CD4-positive, alpha-beta memory T cell (primary cell): ENCODE results near the gene OR6J1. TPM values are rescaled to one million over a fixed set of nuclear protein-coding genes. Genes with fewer than 3 reads are reported as not detected.
"Not testable (repeated sequence)": the region's sequence is repeated elsewhere in the genome, so short reads cannot be mapped to it uniquely, and the experiment has no call there.

Experiments used
- CTCF ChIA-PET: fragments of 350-600 bp; sonication (Branson Sonifier 250); formaldehyde crosslinking; loops from one replicate; lab custom pipeline; 2021; ENCODE audit warnings: inconsistent platforms; ENCODE audit not compliant: partially characterized antibody; lab: Charles Lee
- POLR2A ChIA-PET: fragments of 350-600 bp; sonication (Branson Sonifier 250); formaldehyde crosslinking; loops from one replicate; lab custom pipeline; 2021; ENCODE audit not compliant: partially characterized antibody; lab: Charles Lee
- DNase-seq, 5 donors: peaks; one replicate each; pipeline versions ENCODE4 v3.0.0 to v3.0.0-alpha.2; 2020 to 2022; ENCODE audit warnings: mixed read lengths in 1 of 5
- H3K27ac ChIP-seq: one replicate; pipeline ENCODE4 v1.7.0; 2013; ENCODE audit warnings: low read depth, low read length
- H3K27me3 ChIP-seq: 2 replicates; pipeline ENCODE4 v1.7.0; 2013; ENCODE audit warnings: mild to moderate bottlenecking, low read length, moderate library complexity; ENCODE audit not compliant: insufficient read depth
- H3K36me3 ChIP-seq: 2 replicates; pipeline ENCODE4 v1.7.0; 2013; ENCODE audit warnings: mild to moderate bottlenecking, low read length, moderate library complexity; ENCODE audit not compliant: insufficient read depth
- H3K4me1 ChIP-seq: 2 replicates; pipeline ENCODE4 v1.7.0; 2013; ENCODE audit warnings: mild to moderate bottlenecking, low read length, moderate library complexity; ENCODE audit not compliant: insufficient read depth
- H3K4me3 ChIP-seq, 2 donors: one replicate each; pipeline ENCODE4 v1.7.0; 2013; ENCODE audit warnings: low read length in 2 of 2, mild to moderate bottlenecking in 1 of 2
- H3K9me3 ChIP-seq, 2 donors: one replicate each; pipeline ENCODE4 v1.7.0; 2013; ENCODE audit warnings: low read length in 2 of 2, control low read depth in 1 of 2; ENCODE audit not compliant: control insufficient read depth in 1 of 2
- H3K27ac Mint-ChIP-seq, 7 donors: one replicate each; pipeline ENCODE4 v1.8.0; 2020 to 2021; ENCODE audit warnings: mixed read lengths in 7 of 7, mild to moderate bottlenecking in 6 of 7, inconsistent platforms in 3 of 7, moderate library complexity in 3 of 7
- H3K27me3 Mint-ChIP-seq, 2 donors: one replicate each; pipeline ENCODE4 v1.8.0; 2020 to 2021; ENCODE audit warnings: mixed read lengths in 2 of 2
- H3K36me3 Mint-ChIP-seq, 2 donors: one replicate each; pipeline ENCODE4 v1.8.0; 2020 to 2021; ENCODE audit warnings: mixed read lengths in 2 of 2, inconsistent platforms in 1 of 2, mild to moderate bottlenecking in 1 of 2
- H3K4me1 Mint-ChIP-seq, 4 donors: one replicate each; pipeline ENCODE4 v1.8.0; 2020 to 2021; ENCODE audit warnings: mixed read lengths in 4 of 4, mild to moderate bottlenecking in 1 of 4
- H3K4me3 Mint-ChIP-seq, 8 donors: one replicate each; pipeline ENCODE4 v1.8.0; 2020 to 2021; ENCODE audit warnings: mixed read lengths in 8 of 8, mild to moderate bottlenecking in 7 of 8, moderate library complexity in 6 of 8, inconsistent platforms in 3 of 8
- H3K9me3 Mint-ChIP-seq, 8 donors: one replicate each; pipeline ENCODE4 v1.8.0; 2020 to 2021; ENCODE audit warnings: mixed read lengths in 8 of 8, mild to moderate bottlenecking in 5 of 8, inconsistent platforms in 3 of 8, moderate library complexity in 1 of 8
- intact Hi-C: fragments of 100-400 bp; cut with micrococcal nuclease; formaldehyde crosslinking; loops from one replicate; pipeline ENCODE4 v1.15.1; 2023
- polyA plus RNA-seq, 2 donors: library from polyadenylated mRNA; unstranded; fragments of 300-500 nt; fragmentation: Illumina TruSeq; gene quantifications; one replicate each; pipeline ENCODE4 v1.2.3, GENCODE V29; 2021
- total RNA-seq, 2 experiments: library from RNA; stranded (reverse); gene quantifications; one replicate each; pipeline ENCODE4 v1.2.3, GENCODE V29; 2021

The OR6J1 gene
- total and polyA plus RNA-seq, 4 experiments from 2014 or later = not detected

DNA sequence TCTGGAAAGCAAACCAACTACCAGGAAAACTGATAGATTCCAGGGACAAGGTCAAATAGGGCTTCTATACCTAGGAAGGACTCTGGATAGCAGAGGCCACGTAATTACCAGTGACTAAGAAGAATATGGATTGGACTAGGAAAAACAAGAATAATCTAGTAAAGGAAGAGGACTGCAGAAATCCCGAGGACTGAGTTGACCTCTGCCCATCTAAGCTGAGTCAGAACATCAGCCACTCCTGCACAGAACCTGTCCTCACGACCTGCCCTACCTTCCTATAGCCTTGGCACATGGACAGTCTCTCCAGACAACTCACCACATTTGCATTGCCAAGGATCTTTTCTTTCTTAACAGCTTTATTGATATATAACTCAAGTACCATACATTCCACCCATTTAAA lies 2.3 kb downstream of the OR6J1 start:
- Histone ChIP-seq H3K27me3 (no peaks in the 10 kb centered on the region), H3K36me3 (no peaks in the 10 kb centered on the region), H3K27ac (no peak overlapping the region), H3K4me3 (no peak overlapping the region), H3K4me1 (no peaks in the 10 kb centered on the region), H3K9me3 (no peaks in the 10 kb centered on the region)
- CTCF ChIA-PET = interaction anchor here (0.6 to 1.8 kb wide), 6 partner anchors 11 to 85 kb away, joined by 3 to 12 read pairs (median 4); partner anchors contain the start of gene DAD1
- DNase-seq = no peak
- Mint-ChIP-seq H3K9me3 (no peaks in the 10 kb centered on the region), H3K36me3 (no peaks in the 10 kb centered on the region), H3K27ac (no peak overlapping the region), H3K4me1 (peaks cover 4 to 8% (median 6%) of the 10 kb centered on the region in 4 donors), H3K27me3 (no peaks in the 10 kb centered on the region), H3K4me3 (no peak overlapping the region)
- POLR2A ChIA-PET = no interaction called here
- intact Hi-C loops = no loop called here

DNA sequence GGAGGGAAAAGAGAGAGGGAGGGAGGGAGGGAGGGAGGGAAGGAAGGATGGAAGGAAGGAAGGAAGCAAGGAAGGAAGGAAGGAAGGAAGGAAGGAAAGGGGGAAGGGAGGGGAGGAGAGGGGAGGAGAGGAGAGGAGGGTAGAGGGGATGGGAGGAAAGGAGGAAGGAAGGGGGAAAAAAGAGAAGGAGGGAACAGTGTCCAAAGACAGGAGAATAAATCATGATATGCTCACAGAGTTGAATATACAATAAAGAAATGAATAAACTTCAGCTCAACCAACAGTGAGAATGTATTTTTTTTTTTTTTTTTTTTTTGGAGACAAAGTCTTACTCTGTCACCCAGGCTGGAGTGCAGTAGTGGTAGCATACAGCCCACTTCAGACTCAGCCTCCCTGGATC lies 4.0 kb downstream of the OR6J1 start:
- Histone ChIP-seq H3K36me3 (no peaks in the 10 kb centered on the region), H3K4me1 (no peaks in the 10 kb centered on the region), H3K9me3 (no peaks in the 10 kb centered on the region), H3K27me3 (no peaks in the 10 kb centered on the region), H3K4me3 (no peak overlapping the region), H3K27ac (no peak overlapping the region)
- no peaks in the 10 kb centered on the region for H3K9me3 Mint-ChIP-seq
- H3K27ac Mint-ChIP-seq = no peak overlapping the region
- intact Hi-C loops = no loop called here
- H3K4me1 Mint-ChIP-seq = peaks cover 4 to 8% (median 6%) of the 10 kb centered on the region in 4 donors
- ChIA-PET POLR2A (no interaction called here), CTCF (no interaction called here)
- no peak overlapping the region for H3K4me3 Mint-ChIP-seq
- H3K36me3 Mint-ChIP-seq = no peaks in the 10 kb centered on the region
- DNase-seq = no peak
- H3K27me3 Mint-ChIP-seq = no peaks in the 10 kb centered on the region

GRCh38 chr14:22635980-22636379 lies 8.2 kb downstream of the OR6J1 start:
- intact Hi-C loops, POLR2A ChIA-PET, H3K27ac Mint-ChIP-seq, H3K36me3 Mint-ChIP-seq, H3K4me1 ChIP-seq, H3K4me3 ChIP-seq, DNase-seq, H3K4me3 Mint-ChIP-seq, H3K9me3 ChIP-seq, H3K27ac ChIP-seq, H3K4me1 Mint-ChIP-seq, H3K36me3 ChIP-seq, H3K27me3 Mint-ChIP-seq, CTCF ChIA-PET, H3K27me3 ChIP-seq, H3K9me3 Mint-ChIP-seq: not testable (repeated sequence)

DNA sequence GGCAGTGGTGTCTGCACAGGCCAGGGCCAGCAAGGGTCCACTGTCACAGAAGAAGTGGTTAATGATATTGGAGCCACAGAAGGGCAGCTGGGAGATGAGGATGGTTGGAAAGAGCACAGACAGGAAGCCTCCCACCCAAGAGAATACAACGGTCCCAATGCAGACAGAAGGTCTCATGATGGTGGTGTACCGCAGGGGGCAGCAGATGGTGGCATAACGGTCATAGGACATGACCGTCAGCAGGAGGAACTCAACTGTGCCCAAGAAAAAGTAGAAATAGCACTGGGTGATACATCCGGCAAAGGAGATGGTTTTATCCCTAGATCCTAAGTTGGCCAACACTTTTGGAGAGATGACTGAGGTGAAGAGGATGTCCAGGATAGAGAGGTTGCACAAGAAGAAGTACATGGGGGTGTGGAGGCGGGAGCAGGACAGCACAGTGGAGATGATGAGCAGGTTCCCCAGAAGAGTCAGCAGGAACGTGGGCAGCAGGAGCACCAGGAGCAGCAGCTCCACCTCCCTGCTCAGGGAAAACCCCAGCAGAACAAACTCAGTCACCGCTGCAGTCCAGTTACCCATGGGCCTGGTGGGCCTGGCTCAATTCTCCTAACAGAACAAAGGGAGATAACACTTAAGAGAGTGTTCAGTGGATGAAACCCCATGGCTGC lies 9.8 kb downstream of the OR6J1 start:
- H3K9me3 Mint-ChIP-seq = peaks cover 0 to 22% (median 14%) of the 10 kb centered on the region in 8 donors
- ChIA-PET CTCF (interaction anchor here (0.6 kb wide), 1 partner anchor 218 kb away, joined by 3 read pairs; no protein-coding TSS in a partner anchor), POLR2A (no interaction called here)
- H3K36me3 Mint-ChIP-seq = peaks cover 1 to 8% of the 10 kb centered on the region in 2 donors
- no peaks in the 10 kb centered on the region for H3K9me3 ChIP-seq
- intact Hi-C loops = no loop called here
- H3K4me1 ChIP-seq = no peaks in the 10 kb centered on the region
- H3K27me3 Mint-ChIP-seq = peaks cover 5 to 6% of the 10 kb centered on the region in 2 donors
- H3K27me3 ChIP-seq = no peaks in the 10 kb centered on the region
- no peak for DNase-seq
- H3K4me3 Mint-ChIP-seq = no peak overlapping the region
- no peak overlapping the region for H3K27ac Mint-ChIP-seq
- no peaks in the 10 kb centered on the region for H3K36me3 ChIP-seq
- H3K4me3 ChIP-seq = no peak overlapping the region
- no peaks in the 10 kb centered on the region for H3K4me1 Mint-ChIP-seq
- no peak overlapping the region for H3K27ac ChIP-seq

- H3K4me3 ChIP-seq = no peak overlapping the region
- DNase-seq = no peak
- intact Hi-C loops = no loop called here
- H3K36me3 Mint-ChIP-seq = peaks cover 1 to 8% of the 10 kb centered on the region in 2 donors
- no peaks in the 10 kb centered on the region for H3K27me3 ChIP-seq
- no peaks in the 10 kb centered on the region for H3K9me3 ChIP-seq
- peaks cover 6 to 13% of the 10 kb centered on the region in 2 donors for H3K27me3 Mint-ChIP-seq
- POLR2A ChIA-PET = no interaction called here
- no peak overlapping the region for H3K4me3 Mint-ChIP-seq
- CTCF ChIA-PET = interaction anchor here (1.1 kb wide), 1 partner anchor 12 kb away, joined by 3 read pairs; no protein-coding TSS in a partner anchor
- H3K9me3 Mint-ChIP-seq = peaks cover 0 to 24% (median 14%) of the 10 kb centered on the region in 8 donors
- no peak overlapping the region for H3K27ac ChIP-seq
- no peaks in the 10 kb centered on the region for H3K4me1 Mint-ChIP-seq
- no peaks in the 10 kb centered on the region for H3K4me1 ChIP-seq
- no peaks in the 10 kb centered on the region for H3K36me3 ChIP-seq
- no peak overlapping the region for H3K27ac Mint-ChIP-seq
Observed at GRCh38 chr14:22630486-22630885, 13.7 kb downstream of the OR6J1 start.

DNA sequence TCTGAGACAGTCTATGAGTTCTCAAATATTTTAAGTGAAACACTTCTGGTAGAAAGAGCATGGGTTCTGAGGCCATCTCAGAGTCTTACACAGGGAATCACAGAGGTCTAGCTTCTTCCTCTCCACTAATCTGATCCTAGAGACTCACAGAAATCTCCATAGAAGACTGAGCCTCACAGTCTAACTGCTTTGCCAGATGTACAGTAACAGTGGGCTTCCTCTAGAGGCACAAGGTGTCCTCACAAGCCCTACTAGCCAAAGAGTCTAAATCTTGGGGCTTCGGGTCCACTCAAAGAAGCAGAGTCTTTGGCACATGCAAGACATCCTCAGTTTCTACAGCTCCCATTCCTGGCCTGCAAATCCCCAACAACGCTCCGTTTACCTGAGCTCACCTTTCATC lies 14.1 kb downstream of the OR6J1 start:
- no peak overlapping the region for H3K27ac Mint-ChIP-seq
- H3K4me3 ChIP-seq = no peak overlapping the region
- no peaks in the 10 kb centered on the region for H3K4me1 Mint-ChIP-seq
- H3K27me3 Mint-ChIP-seq = peaks cover 6 to 13% of the 10 kb centered on the region in 2 donors
- H3K9me3 Mint-ChIP-seq = peaks cover 0 to 24% (median 14%) of the 10 kb centered on the region in 8 donors
- intact Hi-C loops = no loop called here
- no peaks in the 10 kb centered on the region for H3K36me3 ChIP-seq
- H3K36me3 Mint-ChIP-seq = peaks cover 1 to 8% of the 10 kb centered on the region in 2 donors
- POLR2A ChIA-PET = no interaction called here
- no peak overlapping the region for H3K27ac ChIP-seq
- no peaks in the 10 kb centered on the region for H3K27me3 ChIP-seq
- no peak overlapping the region for H3K4me3 Mint-ChIP-seq
- no peaks in the 10 kb centered on the region for H3K4me1 ChIP-seq
- CTCF ChIA-PET = interaction anchor here (1.1 kb wide), 1 partner anchor 12 kb away, joined by 3 read pairs; no protein-coding TSS in a partner anchor
- DNase-seq = no peak
- H3K9me3 ChIP-seq = no peaks in the 10 kb centered on the region

DNA sequence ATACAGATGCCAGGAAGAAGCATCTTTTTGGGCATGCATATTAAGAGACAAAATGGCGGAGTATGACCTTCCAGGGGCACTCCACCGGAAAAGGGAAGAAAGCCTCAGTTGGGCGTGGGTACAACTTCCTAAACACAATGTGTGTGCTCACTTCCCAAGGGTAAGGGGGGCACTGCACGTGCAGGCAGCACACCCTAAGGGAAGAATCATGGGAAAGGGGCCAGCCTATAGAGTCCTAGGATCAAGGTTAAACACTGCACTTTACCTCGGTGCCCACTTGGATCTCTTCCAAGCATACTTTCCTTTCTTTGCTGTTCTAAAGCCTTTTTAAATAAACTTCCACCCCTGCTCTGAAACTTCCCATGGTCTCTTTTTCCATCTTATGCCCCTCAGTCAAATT lies 14.8 kb downstream of the OR6J1 start:
- Histone ChIP-seq H3K36me3 (no peaks in the 10 kb centered on the region), H3K27me3 (no peaks in the 10 kb centered on the region), H3K4me1 (no peaks in the 10 kb centered on the region), H3K27ac (no peak overlapping the region), H3K9me3 (no peaks in the 10 kb centered on the region), H3K4me3 (no peak overlapping the region)
- ChIA-PET CTCF (no interaction called here), POLR2A (no interaction called here)
- Mint-ChIP-seq H3K4me1 (no peaks in the 10 kb centered on the region), H3K27ac (no peak overlapping the region), H3K36me3 (peaks cover 1 to 8% of the 10 kb centered on the region in 2 donors), H3K27me3 (peaks cover 6 to 13% of the 10 kb centered on the region in 2 donors), H3K4me3 (no peak overlapping the region), H3K9me3 (peaks cover 0 to 24% (median 14%) of the 10 kb centered on the region in 8 donors)
- no peak for DNase-seq
- intact Hi-C loops = no loop called here
